ENCODE measurements around the gene DOCK7. TPM values are rescaled to one million over a fixed set of nuclear protein-coding genes. Genes with fewer than 3 reads are reported as not detected.
"Not testable (repeated sequence)": the region's sequence is repeated elsewhere in the genome, so short reads cannot be mapped to it uniquely, and the experiment has no call there.

DOCK7 gene
- polyA plus RNA-seq, 1 donor from 2014 or later: 4.9 TPM

- H3K36me3 Mint-ChIP-seq: peaks cover 2% of the 10 kb centered on the region
- H3K9me3 Mint-ChIP-seq: no peaks in the 10 kb centered on the region
- no peak overlapping the region for H3K27ac Mint-ChIP-seq
- no peak overlapping the region for H3K4me3 Mint-ChIP-seq
- H3K27me3 Mint-ChIP-seq: no peaks in the 10 kb centered on the region
- no peaks in the 10 kb centered on the region for H3K4me1 Mint-ChIP-seq
These were observed 86.7 kb downstream of the DOCK7 start for GRCh38 chr1:62601457-62601856.

GRCh38 chr1:62599044-62599443, 89.1 kb downstream of the DOCK7 start:
- H3K4me1 Mint-ChIP-seq: no peaks in the 10 kb centered on the region
- no peak overlapping the region for H3K27ac Mint-ChIP-seq
- H3K4me3 Mint-ChIP-seq: no peak overlapping the region
- H3K9me3 Mint-ChIP-seq: no peaks in the 10 kb centered on the region
- H3K27me3 Mint-ChIP-seq: no peaks in the 10 kb centered on the region
- H3K36me3 Mint-ChIP-seq: peaks cover 2% of the 10 kb centered on the region

GRCh38 chr1:62597281-62597680, 90.9 kb downstream of the DOCK7 start, which contains the start of gene ANGPTL3:
Gene ANGPTL3, plus strand, starts transcription at chr1:62597520. Its CDS starts 47 bp downstream, at chr1:62597567.
- Mint-ChIP-seq H3K9me3 (no peaks in the 10 kb centered on the region), H3K4me3 (no peak within 1 kb of the TSS), H3K4me1 (no peaks in the 10 kb centered on the region), H3K36me3 (peaks cover 2% of the 10 kb centered on the region), H3K27me3 (no peaks in the 10 kb centered on the region), H3K27ac (no peak within 1 kb of the TSS)

DNA sequence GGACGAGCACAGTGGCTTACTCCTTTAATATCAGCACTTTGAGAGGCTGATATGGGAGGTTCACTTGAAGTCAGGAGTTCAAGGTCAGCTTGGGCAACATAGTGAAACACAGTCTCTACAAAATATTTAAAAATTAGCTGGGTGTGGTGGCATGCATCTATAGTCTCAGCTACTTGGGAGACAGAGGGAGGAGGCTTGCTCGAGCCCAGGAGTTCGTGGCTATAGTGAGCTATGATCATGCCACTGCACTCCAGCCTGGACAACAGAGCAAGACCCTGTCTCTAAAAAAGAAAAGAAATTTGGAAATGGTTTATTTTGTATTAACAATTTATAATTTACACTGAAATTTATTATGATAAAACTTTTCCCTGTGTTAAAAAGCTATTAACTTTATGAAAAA, 92.5 kb downstream of the DOCK7 start:
- Mint-ChIP-seq H3K4me3 (no peak overlapping the region), H3K36me3 (peaks cover 4% of the 10 kb centered on the region), H3K4me1 (no peaks in the 10 kb centered on the region), H3K27ac (no peak overlapping the region), H3K9me3 (no peaks in the 10 kb centered on the region), H3K27me3 (no peaks in the 10 kb centered on the region)

DNA sequence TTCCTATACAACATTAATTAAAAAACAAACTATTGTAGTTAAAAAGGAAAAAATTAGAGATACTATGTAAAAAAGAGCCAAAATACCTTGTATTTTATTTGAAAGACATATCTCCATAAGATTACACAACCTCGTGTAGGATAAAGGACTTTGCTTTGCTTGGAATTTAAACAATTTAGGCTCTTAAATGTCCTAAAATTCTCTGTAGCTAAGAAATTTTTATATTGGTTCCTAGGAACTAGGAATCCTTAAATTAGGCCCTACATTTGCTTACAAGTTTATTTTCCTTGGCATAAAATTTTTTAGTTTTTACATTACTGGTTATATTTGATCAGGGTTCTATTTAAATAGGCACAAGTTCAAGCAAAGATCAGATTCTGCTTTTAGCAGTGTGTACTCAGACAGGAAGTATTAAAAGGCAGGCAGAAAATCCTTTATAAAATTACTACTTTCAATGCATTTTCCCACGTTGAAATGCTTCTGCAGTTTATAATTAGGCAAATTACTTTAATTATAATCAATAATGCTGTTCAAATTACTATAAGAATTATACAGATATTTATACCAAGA, 94.3 kb downstream of the DOCK7 start:
- H3K27me3 Mint-ChIP-seq: no peaks in the 10 kb centered on the region
- H3K4me3 Mint-ChIP-seq: no peak overlapping the region
- H3K36me3 Mint-ChIP-seq: peaks cover 2% of the 10 kb centered on the region
- H3K4me1 Mint-ChIP-seq: no peaks in the 10 kb centered on the region
- no peak overlapping the region for H3K27ac Mint-ChIP-seq
- H3K9me3 Mint-ChIP-seq: no peaks in the 10 kb centered on the region

- no peak overlapping the region for H3K4me3 Mint-ChIP-seq
- H3K36me3 Mint-ChIP-seq: peaks cover 4% of the 10 kb centered on the region
- H3K9me3 Mint-ChIP-seq: no peaks in the 10 kb centered on the region
- peak overlapping the region in 1 of 3 donors; percentile 13 for H3K27ac Mint-ChIP-seq
- H3K4me1 Mint-ChIP-seq: no peaks in the 10 kb centered on the region
- no peaks in the 10 kb centered on the region for H3K27me3 Mint-ChIP-seq
These were observed 97.2 kb downstream of the DOCK7 start for GRCh38 chr1:62590970-62591368.

DNA sequence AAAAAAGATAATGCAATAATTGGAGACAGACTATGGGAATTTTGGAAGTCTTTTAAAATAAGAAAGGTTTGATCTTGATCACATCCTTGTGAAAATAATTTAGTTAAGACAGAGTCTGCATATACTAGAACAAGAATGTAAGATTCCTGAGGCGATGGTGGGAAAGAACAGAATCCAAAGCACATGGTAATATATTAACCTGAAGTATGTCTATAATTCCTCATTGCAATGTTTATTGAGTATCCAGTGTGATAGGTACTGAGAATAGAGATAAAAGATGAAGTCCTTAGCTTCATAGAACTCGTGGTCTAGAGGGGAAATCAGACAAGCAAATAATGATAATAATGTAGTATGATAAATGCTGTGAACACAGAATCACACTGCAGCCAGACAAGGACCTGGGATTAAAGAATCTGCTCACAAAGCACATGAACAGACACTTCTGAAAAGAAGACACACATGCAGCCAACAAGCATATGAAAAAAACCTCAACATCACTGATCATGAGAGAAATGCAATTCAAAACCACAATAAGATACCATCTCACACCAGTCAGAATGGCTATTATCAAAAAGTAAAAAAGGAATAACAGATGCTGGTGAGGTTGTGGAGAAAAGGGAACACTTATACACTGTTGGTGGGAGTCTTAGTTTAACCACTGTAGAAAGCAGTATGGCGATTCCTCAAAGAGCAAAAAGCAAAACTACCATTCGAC, 97.8 kb downstream of the DOCK7 start:
- H3K9me3 Mint-ChIP-seq: no peaks in the 10 kb centered on the region
- no peaks in the 10 kb centered on the region for H3K4me1 Mint-ChIP-seq
- no peak overlapping the region for H3K4me3 Mint-ChIP-seq
- H3K27me3 Mint-ChIP-seq: no peaks in the 10 kb centered on the region
- peak overlapping the region in 1 of 3 donors; percentile 24 for H3K27ac Mint-ChIP-seq
- peaks cover 6% of the 10 kb centered on the region for H3K36me3 Mint-ChIP-seq

- Mint-ChIP-seq H3K27me3 (no peaks in the 10 kb centered on the region), H3K4me1 (no peaks in the 10 kb centered on the region), H3K9me3 (no peaks in the 10 kb centered on the region), H3K27ac (no peak overlapping the region), H3K36me3 (peaks cover 8% of the 10 kb centered on the region), H3K4me3 (no peak overlapping the region)
These were observed 98.9 kb downstream of the DOCK7 start for GRCh38 chr1:62589321-62589720.

GRCh38 chr1:62588000-62588399, 100.2 kb downstream of the DOCK7 start:
- peaks cover 8% of the 10 kb centered on the region for H3K36me3 Mint-ChIP-seq
- no peaks in the 10 kb centered on the region for H3K9me3 Mint-ChIP-seq
- H3K4me3 Mint-ChIP-seq: no peak overlapping the region
- H3K27ac Mint-ChIP-seq: no peak overlapping the region
- H3K4me1 Mint-ChIP-seq: no peaks in the 10 kb centered on the region
- no peaks in the 10 kb centered on the region for H3K27me3 Mint-ChIP-seq

DNA sequence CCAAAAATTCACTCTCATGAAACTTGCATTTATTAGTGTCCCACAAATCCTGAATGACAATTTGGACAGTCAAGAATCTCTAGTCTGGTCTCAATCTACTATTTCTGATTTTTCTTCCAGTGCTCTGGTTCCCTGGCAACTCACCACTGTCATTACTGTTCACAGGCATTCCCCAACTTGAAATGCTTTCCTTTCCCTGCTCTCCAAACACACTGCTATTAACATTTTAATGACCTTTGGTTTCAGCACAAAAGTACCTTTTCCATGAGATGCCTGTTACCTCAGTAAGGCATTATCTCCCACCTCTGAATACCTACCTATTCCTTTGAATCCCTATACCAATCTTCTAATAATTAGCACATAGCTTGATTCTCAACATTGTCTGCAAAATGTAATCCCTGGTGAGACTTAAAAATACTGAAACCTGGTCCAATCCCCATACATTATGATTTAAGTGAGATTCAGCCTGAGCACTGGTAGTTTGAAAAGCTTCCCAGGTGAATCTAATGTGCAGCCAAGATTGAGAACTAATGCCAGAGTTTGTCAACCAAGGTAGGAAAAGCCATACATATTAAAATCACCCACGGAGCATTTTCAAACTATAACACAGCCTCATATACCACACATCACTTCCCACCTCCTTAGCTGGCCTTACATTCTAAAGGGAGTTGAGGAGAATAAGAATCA, 102.6 kb downstream of the DOCK7 start:
- peaks cover 8% of the 10 kb centered on the region for H3K36me3 Mint-ChIP-seq
- H3K9me3 Mint-ChIP-seq: no peaks in the 10 kb centered on the region
- no peaks in the 10 kb centered on the region for H3K27me3 Mint-ChIP-seq
- no peak overlapping the region for H3K4me3 Mint-ChIP-seq
- H3K27ac Mint-ChIP-seq: no peak overlapping the region
- H3K4me1 Mint-ChIP-seq: no peaks in the 10 kb centered on the region

DNA sequence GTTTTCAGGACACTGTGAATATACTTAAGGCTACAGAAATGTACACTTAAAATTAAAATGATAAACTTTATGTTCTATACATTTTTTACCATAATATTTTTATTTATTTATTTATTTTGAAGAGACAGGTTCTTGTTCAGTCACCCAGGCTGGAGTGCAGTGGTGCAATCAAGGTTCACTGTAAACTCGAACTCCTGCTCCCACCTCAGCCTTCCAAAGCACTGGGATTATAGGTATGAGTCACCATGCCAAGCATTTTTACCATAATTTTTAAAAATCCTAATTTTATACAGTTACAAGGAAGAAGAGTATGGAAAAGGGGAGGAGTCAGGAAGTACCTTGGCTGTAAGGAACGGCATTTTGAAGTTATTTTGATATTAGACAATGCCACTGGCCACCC, 114.5 kb downstream of the DOCK7 start:
- Mint-ChIP-seq H3K4me3 (no peak overlapping the region), H3K4me1 (no peaks in the 10 kb centered on the region), H3K36me3 (peaks cover 25% of the 10 kb centered on the region), H3K27ac (no peak overlapping the region), H3K9me3 (peaks cover 3 to 7% (median 5%) of the 10 kb centered on the region in 3 donors), H3K27me3 (no peaks in the 10 kb centered on the region)

DNA sequence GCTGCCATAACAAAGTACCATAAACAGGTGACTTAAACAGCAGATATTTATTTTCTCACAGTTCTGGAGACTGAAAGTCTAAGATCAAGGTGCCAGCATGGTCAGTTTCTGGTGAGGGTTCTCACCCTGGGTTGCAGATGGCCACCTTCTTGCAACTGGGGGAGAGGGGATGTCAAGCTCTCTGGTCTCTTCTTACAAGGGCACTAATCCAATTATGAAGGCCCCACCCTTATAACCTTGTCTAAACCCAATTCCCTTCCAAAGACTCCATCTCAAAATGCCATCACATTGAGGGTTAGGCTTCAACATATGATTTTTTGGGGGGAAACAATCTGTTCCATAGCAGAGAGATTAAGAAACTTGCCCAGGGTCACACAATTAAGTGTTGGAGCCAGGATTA, 115.7 kb downstream of the DOCK7 start:
- no peaks in the 10 kb centered on the region for H3K27me3 Mint-ChIP-seq
- H3K36me3 Mint-ChIP-seq: peaks cover 24% of the 10 kb centered on the region
- peaks cover 0 to 1% (median 0%) of the 10 kb centered on the region in 3 donors for H3K4me1 Mint-ChIP-seq
- H3K9me3 Mint-ChIP-seq: peaks cover 5 to 10% (median 7%) of the 10 kb centered on the region in 3 donors
- no peak overlapping the region for H3K4me3 Mint-ChIP-seq
- H3K27ac Mint-ChIP-seq: no peak overlapping the region

- Mint-ChIP-seq H3K4me3 (peak overlapping the region in 1 of 4 donors; percentile 6), H3K9me3 (peaks cover 5 to 13% (median 7%) of the 10 kb centered on the region in 3 donors), H3K36me3 (peaks cover 24% of the 10 kb centered on the region)
- not testable (repeated sequence) for H3K27ac Mint-ChIP-seq, H3K4me1 Mint-ChIP-seq, H3K27me3 Mint-ChIP-seq
These were observed 116.7 kb downstream of the DOCK7 start for GRCh38 chr1:62571517-62571916.

- H3K4me1 Mint-ChIP-seq: peaks cover 11 to 19% (median 12%) of the 10 kb centered on the region in 3 donors
- peaks cover 18% of the 10 kb centered on the region for H3K36me3 Mint-ChIP-seq
- peak overlapping the region in 1 of 4 donors; percentile 15 for H3K4me3 Mint-ChIP-seq
- not testable (repeated sequence) for H3K27ac Mint-ChIP-seq, H3K27me3 Mint-ChIP-seq
- peaks cover 5 to 13% (median 7%) of the 10 kb centered on the region in 3 donors for H3K9me3 Mint-ChIP-seq
These were observed 120.3 kb downstream of the DOCK7 start for GRCh38 chr1:62567926-62568325.

GRCh38 chr1:62567182-62567581, 121.0 kb downstream of the DOCK7 start:
- peaks cover 16% of the 10 kb centered on the region for H3K36me3 Mint-ChIP-seq
- not testable (repeated sequence) for H3K27ac Mint-ChIP-seq, H3K27me3 Mint-ChIP-seq, H3K4me3 Mint-ChIP-seq
- H3K9me3 Mint-ChIP-seq: peaks cover 3 to 13% (median 7%) of the 10 kb centered on the region in 3 donors
- peaks cover 11 to 19% (median 12%) of the 10 kb centered on the region in 3 donors for H3K4me1 Mint-ChIP-seq

All from IgD-negative memory B cell (primary cell).